ENCODE measurements around the gene PODNL1.
"Not testable (repeated sequence)": the region's sequence is repeated elsewhere in the genome, so short reads cannot be mapped to it uniquely, and the experiment has no call there.

The PODNL1 gene

DNA sequence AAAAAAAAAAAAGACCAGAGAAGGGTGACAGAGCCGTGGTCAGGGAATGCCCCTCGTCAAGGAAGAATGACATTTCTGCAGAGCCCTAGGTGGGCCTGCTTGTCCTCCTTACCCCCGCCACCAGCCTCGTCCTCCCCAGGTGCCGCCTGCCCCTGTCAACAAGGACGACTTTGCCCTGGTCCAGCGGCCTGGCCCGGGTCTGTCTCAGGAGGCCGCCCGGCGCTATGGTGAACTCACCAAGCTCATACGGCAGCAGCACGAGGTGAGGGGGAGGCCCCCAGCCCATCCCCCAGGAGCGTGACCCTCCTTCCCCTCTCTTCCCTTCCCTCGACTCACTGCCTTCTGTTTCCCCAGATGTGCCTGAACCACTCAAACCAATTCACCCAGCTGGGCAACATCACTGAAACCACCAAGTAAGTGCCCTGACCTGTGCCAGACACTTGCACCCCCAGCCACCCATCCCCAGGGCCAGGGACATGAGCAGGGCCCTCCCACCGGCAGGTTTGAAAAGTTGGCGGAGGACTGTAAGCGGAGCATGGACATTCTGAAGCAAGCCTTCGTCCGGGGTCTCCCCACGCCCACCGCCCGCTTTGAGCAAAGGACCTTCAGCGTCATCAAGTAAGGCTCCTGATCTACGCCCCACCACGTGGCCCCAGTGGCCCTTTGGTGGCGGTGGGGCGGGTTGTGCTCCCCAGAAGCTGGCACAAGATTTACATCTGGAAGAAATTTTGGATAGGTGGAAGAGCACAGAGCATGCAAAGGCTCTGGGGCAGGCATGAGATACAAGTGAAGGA, 14.8 kb downstream of the PODNL1 start:
- Histone ChIP-seq H3K36me3 (ENCODE audit: insufficient read depth, low read length) (peaks cover 17% of the 10 kb centered on the region), H3K27ac (ENCODE audit: low read depth, low read length) (no peak overlapping the region), H3K4me1 (ENCODE audit: control insufficient read depth, insufficient read depth, low read length, unreplicated experiment) (no peaks in the 10 kb centered on the region)

GRCh38 chr19:13922118-13922517, 16.1 kb downstream of the PODNL1 start:
- not testable (repeated sequence) for H3K79me2 ChIP-seq (ENCODE audit: control insufficient read depth, insufficient read depth, low read length, unreplicated experiment); H3K4me3 ChIP-seq (ENCODE audit: low read depth, low read length); H2AFZ ChIP-seq (ENCODE audit: low read length, unreplicated experiment); H3K27ac ChIP-seq (ENCODE audit: low read depth, low read length); H3K4me1 ChIP-seq (ENCODE audit: control insufficient read depth, insufficient read depth, low read length, unreplicated experiment); H3K27me3 ChIP-seq (ENCODE audit: insufficient read depth, low read length)
- peaks cover 17% of the 10 kb centered on the region for H3K36me3 ChIP-seq (ENCODE audit: insufficient read depth, low read length)

More for the DNA sequence above, 14.8 kb downstream of the PODNL1 start:
- Histone ChIP-seq H3K27me3 (ENCODE audit: insufficient read depth, low read length) (no peaks in the 10 kb centered on the region), H3K79me2 (ENCODE audit: control insufficient read depth, insufficient read depth, low read length, unreplicated experiment) (no peaks in the 10 kb centered on the region), H3K4me3 (ENCODE audit: low read depth, low read length) (no peak overlapping the region), H2AFZ (ENCODE audit: low read length, unreplicated experiment) (no peak overlapping the region)

DNA sequence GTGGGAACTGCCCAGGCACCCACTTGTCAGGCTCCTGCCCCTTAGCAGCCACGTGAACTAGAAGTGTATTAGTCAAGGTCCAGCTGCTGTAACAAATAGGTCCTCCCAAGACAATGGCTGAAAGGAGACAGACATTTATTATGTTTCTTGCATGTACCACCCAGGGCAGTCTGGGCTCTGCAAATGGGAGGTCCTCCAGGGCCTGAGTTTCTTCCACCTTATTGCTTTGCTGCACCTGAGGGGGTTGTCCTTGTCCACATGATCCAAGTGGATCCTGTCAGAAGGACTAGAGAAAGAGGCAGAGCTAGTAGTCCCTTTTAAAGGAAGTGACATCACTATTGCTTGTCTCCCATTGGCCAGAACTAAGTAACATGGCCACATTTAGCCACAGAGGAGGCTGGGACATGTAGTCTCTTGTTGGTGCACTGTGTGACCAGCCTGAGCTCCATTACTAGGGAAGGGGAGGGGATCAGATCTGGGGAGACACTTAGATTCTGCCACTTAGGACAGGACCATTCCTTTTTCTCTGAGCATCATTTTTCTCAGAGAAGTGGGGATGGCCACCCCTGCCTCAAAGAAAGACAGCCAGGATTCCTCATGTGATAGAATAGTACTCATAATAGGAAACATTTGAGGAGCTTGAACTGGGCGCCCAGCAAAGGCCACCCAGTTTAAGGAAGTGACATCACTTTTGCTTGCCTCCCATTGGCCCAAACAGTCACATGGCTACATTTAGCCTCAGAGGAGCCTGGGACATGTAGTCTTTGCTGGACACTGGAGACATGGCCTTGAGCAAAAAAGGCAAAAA, 17.1 kb downstream of the PODNL1 start:
- Histone ChIP-seq H3K36me3 (ENCODE audit: insufficient read depth, low read length) (peaks cover 17% of the 10 kb centered on the region), H3K27me3 (ENCODE audit: insufficient read depth, low read length) (no peaks in the 10 kb centered on the region), H3K4me3 (ENCODE audit: low read depth, low read length) (no peak overlapping the region), H3K79me2 (ENCODE audit: control insufficient read depth, insufficient read depth, low read length, unreplicated experiment) (no peaks in the 10 kb centered on the region), H3K27ac (ENCODE audit: low read depth, low read length) (no peak overlapping the region), H2AFZ (ENCODE audit: low read length, unreplicated experiment) (no peak overlapping the region), H3K4me1 (ENCODE audit: control insufficient read depth, insufficient read depth, low read length, unreplicated experiment) (no peaks in the 10 kb centered on the region)

GRCh38 chr19:13920524-13920923, 17.7 kb downstream of the PODNL1 start:
- no peaks in the 10 kb centered on the region for H3K79me2 ChIP-seq (ENCODE audit: control insufficient read depth, insufficient read depth, low read length, unreplicated experiment)
- H3K27ac ChIP-seq (ENCODE audit: low read depth, low read length) = no peak overlapping the region
- H2AFZ ChIP-seq (ENCODE audit: low read length, unreplicated experiment) = no peak overlapping the region
- no peak overlapping the region for H3K4me3 ChIP-seq (ENCODE audit: low read depth, low read length)
- H3K4me1 ChIP-seq (ENCODE audit: control insufficient read depth, insufficient read depth, low read length, unreplicated experiment) = no peaks in the 10 kb centered on the region
- no peaks in the 10 kb centered on the region for H3K27me3 ChIP-seq (ENCODE audit: insufficient read depth, low read length)
- peaks cover 17% of the 10 kb centered on the region for H3K36me3 ChIP-seq (ENCODE audit: insufficient read depth, low read length)

GRCh38 chr19:13918726-13919411, 19.3 kb downstream of the PODNL1 start:
- no peak overlapping the region for H3K27ac ChIP-seq (ENCODE audit: low read depth, low read length)
- no peaks in the 10 kb centered on the region for H3K27me3 ChIP-seq (ENCODE audit: insufficient read depth, low read length)
- H3K4me3 ChIP-seq (ENCODE audit: low read depth, low read length) = no peak overlapping the region
- peaks cover 17% of the 10 kb centered on the region for H3K36me3 ChIP-seq (ENCODE audit: insufficient read depth, low read length)
- no peaks in the 10 kb centered on the region for H3K4me1 ChIP-seq (ENCODE audit: control insufficient read depth, insufficient read depth, low read length, unreplicated experiment)
- H3K79me2 ChIP-seq (ENCODE audit: control insufficient read depth, insufficient read depth, low read length, unreplicated experiment) = no peaks in the 10 kb centered on the region
- no peak overlapping the region for H2AFZ ChIP-seq (ENCODE audit: low read length, unreplicated experiment)

DNA sequence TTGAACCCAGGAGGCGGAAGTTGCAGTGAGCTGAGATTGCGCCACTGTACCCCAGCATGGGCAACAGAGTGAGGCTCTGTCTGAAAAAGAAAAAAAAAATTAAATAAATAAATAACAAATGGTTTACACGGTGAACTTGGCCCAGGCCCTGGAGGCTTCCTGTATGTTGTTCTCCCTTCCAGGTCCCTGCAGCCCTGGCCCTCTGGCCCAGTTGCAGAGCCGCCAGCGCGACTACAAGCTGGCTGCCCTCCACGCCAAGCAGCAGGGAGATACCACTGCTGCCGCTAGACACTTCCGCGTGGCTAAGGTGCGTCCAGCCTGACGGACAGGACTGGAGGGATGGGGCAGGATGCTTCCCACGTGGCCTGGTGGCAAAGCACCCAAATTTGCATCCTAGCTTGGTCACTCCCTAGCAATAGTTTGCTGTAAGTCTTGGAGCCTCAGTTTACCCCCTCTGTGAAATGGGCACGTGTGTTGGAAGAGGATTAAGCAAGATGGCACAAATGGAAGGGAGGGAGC, 20.3 kb downstream of the PODNL1 start:
- no peaks in the 10 kb centered on the region for H3K79me2 ChIP-seq (ENCODE audit: control insufficient read depth, insufficient read depth, low read length, unreplicated experiment)
- no peak overlapping the region for H2AFZ ChIP-seq (ENCODE audit: low read length, unreplicated experiment)
- no peaks in the 10 kb centered on the region for H3K4me1 ChIP-seq (ENCODE audit: control insufficient read depth, insufficient read depth, low read length, unreplicated experiment)
- peaks cover 17% of the 10 kb centered on the region for H3K36me3 ChIP-seq (ENCODE audit: insufficient read depth, low read length)
- no peak overlapping the region for H3K27ac ChIP-seq (ENCODE audit: low read depth, low read length)
- H3K27me3 ChIP-seq (ENCODE audit: insufficient read depth, low read length) = no peaks in the 10 kb centered on the region
- no peak overlapping the region for H3K4me3 ChIP-seq (ENCODE audit: low read depth, low read length)

GRCh38 chr19:13914777-13915176, 23.4 kb downstream of the PODNL1 start:
- H3K36me3 ChIP-seq (ENCODE audit: insufficient read depth, low read length) = no peaks in the 10 kb centered on the region
- no peaks in the 10 kb centered on the region for H3K27me3 ChIP-seq (ENCODE audit: insufficient read depth, low read length)
- no peak overlapping the region for H3K27ac ChIP-seq (ENCODE audit: low read depth, low read length)
- H2AFZ ChIP-seq (ENCODE audit: low read length, unreplicated experiment) = no peak overlapping the region
- no peaks in the 10 kb centered on the region for H3K4me1 ChIP-seq (ENCODE audit: control insufficient read depth, insufficient read depth, low read length, unreplicated experiment)
- H3K79me2 ChIP-seq (ENCODE audit: control insufficient read depth, insufficient read depth, low read length, unreplicated experiment) = no peaks in the 10 kb centered on the region
- H3K4me3 ChIP-seq (ENCODE audit: low read depth, low read length) = no peak overlapping the region

DNA sequence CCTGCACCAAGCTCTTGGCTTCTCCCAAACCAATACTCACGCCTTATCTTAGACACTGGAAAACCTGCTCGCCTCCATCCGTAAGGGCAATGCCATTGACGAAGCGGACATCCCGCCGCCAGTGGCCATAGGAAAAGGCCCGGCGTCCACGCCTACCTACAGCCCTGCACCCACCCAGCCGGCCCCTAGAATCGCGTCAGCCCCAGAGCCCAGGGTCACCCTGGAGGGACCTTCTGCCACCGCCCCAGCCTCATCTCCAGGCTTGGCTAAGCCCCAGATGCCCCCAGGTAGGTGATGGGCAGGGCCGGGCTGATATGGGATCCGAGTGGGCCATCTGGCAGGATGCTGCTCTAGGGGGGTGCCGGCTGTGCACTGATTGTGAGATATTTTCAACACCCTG, 24.9 kb downstream of the PODNL1 start:
- Histone ChIP-seq H3K4me3 (ENCODE audit: low read depth, low read length) (no peak overlapping the region), H2AFZ (ENCODE audit: low read length, unreplicated experiment) (no peak overlapping the region), H3K27me3 (ENCODE audit: insufficient read depth, low read length) (no peaks in the 10 kb centered on the region), H3K36me3 (ENCODE audit: insufficient read depth, low read length) (no peaks in the 10 kb centered on the region), H3K79me2 (ENCODE audit: control insufficient read depth, insufficient read depth, low read length, unreplicated experiment) (no peaks in the 10 kb centered on the region), H3K27ac (ENCODE audit: low read depth, low read length) (no peak overlapping the region), H3K4me1 (ENCODE audit: control insufficient read depth, insufficient read depth, low read length, unreplicated experiment) (no peaks in the 10 kb centered on the region)

DNA sequence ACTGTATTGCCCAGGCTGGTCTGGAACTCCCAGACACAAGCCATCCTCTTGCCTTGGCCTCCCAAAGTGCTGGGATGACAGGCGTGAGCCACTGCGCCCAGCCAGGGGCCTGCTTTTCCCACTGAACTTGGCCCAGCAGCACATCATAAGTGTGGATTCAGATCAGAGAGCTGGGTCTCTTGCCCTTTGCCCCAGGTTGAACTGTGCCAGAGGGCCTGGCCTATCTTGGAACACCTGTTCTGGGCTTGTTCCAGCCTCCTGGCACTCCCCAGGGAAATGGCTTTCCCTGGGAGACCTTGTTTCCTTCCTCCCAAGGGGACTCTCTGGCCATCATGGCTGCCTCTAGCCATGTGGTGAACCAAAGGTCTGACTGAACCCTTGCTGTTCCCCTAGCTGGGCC, 28.8 kb downstream of the PODNL1 start:
- no peaks in the 10 kb centered on the region for H3K27me3 ChIP-seq (ENCODE audit: insufficient read depth, low read length)
- H3K36me3 ChIP-seq (ENCODE audit: insufficient read depth, low read length) = no peaks in the 10 kb centered on the region
- H2AFZ ChIP-seq (ENCODE audit: low read length, unreplicated experiment) = no peak overlapping the region
- H3K79me2 ChIP-seq (ENCODE audit: control insufficient read depth, insufficient read depth, low read length, unreplicated experiment) = no peaks in the 10 kb centered on the region
- peaks cover 5% of the 10 kb centered on the region for H3K4me1 ChIP-seq (ENCODE audit: control insufficient read depth, insufficient read depth, low read length, unreplicated experiment)
- no peak overlapping the region for H3K27ac ChIP-seq (ENCODE audit: low read depth, low read length)
- H3K4me3 ChIP-seq (ENCODE audit: low read depth, low read length) = no peak overlapping the region

DNA sequence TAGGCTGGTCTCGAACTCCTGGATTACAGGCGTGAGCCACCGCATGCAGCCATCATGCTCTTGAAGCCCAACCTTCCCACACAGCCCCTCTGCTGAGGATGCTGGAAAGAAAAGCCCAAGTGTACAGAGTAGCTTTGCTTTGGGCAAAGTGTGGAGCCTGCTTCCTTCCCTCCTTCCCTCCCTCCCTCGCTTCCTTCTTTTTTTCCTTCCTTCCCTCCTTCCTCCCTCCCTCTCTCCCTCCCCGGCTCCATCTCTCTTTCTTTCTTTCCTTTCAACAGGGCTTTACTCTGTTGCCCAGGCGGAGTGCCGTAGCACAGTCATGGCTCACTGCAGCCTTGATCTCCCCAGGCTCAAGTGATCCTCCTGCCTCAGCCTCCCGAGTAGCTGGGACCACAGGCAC, 29.5 kb downstream of the PODNL1 start:
- Histone ChIP-seq H3K79me2 (ENCODE audit: control insufficient read depth, insufficient read depth, low read length, unreplicated experiment) (no peaks in the 10 kb centered on the region), H3K27me3 (ENCODE audit: insufficient read depth, low read length) (no peaks in the 10 kb centered on the region), H3K27ac (ENCODE audit: low read depth, low read length) (no peak overlapping the region), H3K4me1 (ENCODE audit: control insufficient read depth, insufficient read depth, low read length, unreplicated experiment) (peaks cover 5% of the 10 kb centered on the region), H3K4me3 (ENCODE audit: low read depth, low read length) (no peak overlapping the region), H2AFZ (ENCODE audit: low read length, unreplicated experiment) (no peak overlapping the region), H3K36me3 (ENCODE audit: insufficient read depth, low read length) (no peaks in the 10 kb centered on the region)

All from ACC112 (cell line).